ENCODE data around the gene C6orf163. TPM values are rescaled to one million over a fixed set of nuclear protein-coding genes. Genes with fewer than 3 reads are reported as not detected.
"Not testable (repeated sequence)": the region's sequence is repeated elsewhere in the genome, so short reads cannot be mapped to it uniquely, and the experiment has no call there.

The C6orf163 gene
- total RNA-seq, result 1 to 10 TPM in 2 of 4 donors, not detected in 2; 7.0 to 8.6 TPM

DNA sequence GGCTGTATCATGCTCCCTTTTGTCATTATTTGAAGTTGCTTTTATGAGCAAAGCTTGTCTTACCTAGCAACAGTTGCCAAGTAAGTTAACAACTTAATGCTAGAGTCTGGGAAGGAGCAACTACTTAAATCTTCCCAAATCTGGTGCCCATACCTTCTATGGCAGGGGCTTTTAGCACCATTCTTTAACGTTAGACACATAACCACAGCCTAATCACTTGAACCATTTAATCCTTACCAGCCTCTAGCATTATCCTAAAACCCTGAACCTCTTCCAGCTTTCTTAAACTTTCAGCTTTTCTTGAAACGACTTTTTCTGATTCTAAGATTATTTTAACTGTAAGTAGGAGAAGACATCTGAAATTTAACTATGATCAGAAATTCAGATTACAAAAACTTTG is at the start of gene C6orf163:
Gene C6orf163 (plus strand): TSS at position 83 of the 400 bp plus-strand sequence. CDS start 287 bp downstream, at position 370.
- intact Hi-C loops (cut with DNase I; ENCODE audit: low total_unique reads), result no loop called here
- Histone ChIP-seq H3K4me3 (no peak within 1 kb of the TSS), H3K27ac (no peak within 1 kb of the TSS), H3K36me3 (peaks cover 0 to 4% of the 10 kb centered on the region in 2 donors), H3K9me3 (no peaks in the 10 kb centered on the region), H3K27me3 (no peaks in the 10 kb centered on the region), H3K4me1 (no peaks in the 10 kb centered on the region)
- DNase-seq, result no peak
- no peak for TF ChIP-seq POLR2A (IDR thresholded peaks at IDR 0.05)
- TF ChIP-seq CTCF (IDR thresholded peaks at IDR 0.05), result no peak

- intact Hi-C loops (cut with DNase I; ENCODE audit: low total_unique reads), result no loop called here
- TF ChIP-seq POLR2A (IDR thresholded peaks at IDR 0.05), result no peak
- TF ChIP-seq CTCF (IDR thresholded peaks at IDR 0.05), result no peak
- no peak for DNase-seq
Observed at GRCh38 chr6:87297119-87297518, 47.5 kb upstream of the C6orf163 start.

DNA sequence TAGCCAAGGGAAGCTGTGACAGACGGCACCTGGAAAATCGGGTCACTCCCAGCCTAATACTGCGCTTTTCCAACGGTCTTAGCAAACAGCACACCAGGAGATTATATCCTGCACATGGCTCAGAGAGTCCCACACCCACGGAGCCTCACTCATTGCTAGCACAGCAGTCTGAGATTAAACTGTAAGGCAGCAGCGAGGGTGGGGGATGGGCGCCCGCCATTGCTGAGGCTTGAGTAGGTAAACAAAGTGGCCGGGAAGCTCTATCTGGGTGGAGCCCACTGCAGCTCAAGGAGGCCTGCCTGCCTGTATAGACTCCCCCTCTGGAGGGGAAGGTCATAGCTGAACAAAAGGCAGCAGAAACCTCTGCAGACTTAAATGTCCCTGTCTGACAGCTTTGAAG is 43.3 kb upstream of the C6orf163 start:
- DNase-seq; H3K36me3 ChIP-seq; intact Hi-C loops (cut with DNase I; ENCODE audit: low total_unique reads); H3K9me3 ChIP-seq; H3K4me3 ChIP-seq; H3K4me1 ChIP-seq; H3K27me3 ChIP-seq; H3K27ac ChIP-seq: not testable (repeated sequence)

More at GRCh38 chr6:87297119-87297518, 47.5 kb upstream of the C6orf163 start:
- Histone ChIP-seq H3K4me1 (no peaks in the 10 kb centered on the region), H3K9me3 (no peaks in the 10 kb centered on the region), H3K27ac (no peak overlapping the region), H3K36me3 (no peaks in the 10 kb centered on the region), H3K4me3 (no peak overlapping the region), H3K27me3 (no peaks in the 10 kb centered on the region)

GRCh38 chr6:87308970-87309369 is 35.6 kb upstream of the C6orf163 start:
- no peak overlapping the region for H3K27ac ChIP-seq
- DNase-seq, result no peak
- intact Hi-C loops (cut with DNase I; ENCODE audit: low total_unique reads), result no loop called here
- H3K36me3 ChIP-seq, result no peaks in the 10 kb centered on the region
- H3K9me3 ChIP-seq, result no peaks in the 10 kb centered on the region
- H3K27me3 ChIP-seq, result no peaks in the 10 kb centered on the region
- no peak overlapping the region for H3K4me3 ChIP-seq
- no peaks in the 10 kb centered on the region for H3K4me1 ChIP-seq
- TF ChIP-seq POLR2A (IDR thresholded peaks at IDR 0.05) (no peak), CTCF (IDR thresholded peaks at IDR 0.05) (no peak)

GRCh38 chr6:87312860-87313259 is 31.8 kb upstream of the C6orf163 start:
- no peak overlapping the region for H3K27ac ChIP-seq
- no peak for TF ChIP-seq CTCF (IDR thresholded peaks at IDR 0.05)
- no peak overlapping the region for H3K4me3 ChIP-seq
- no peaks in the 10 kb centered on the region for H3K9me3 ChIP-seq
- H3K4me1 ChIP-seq, result no peaks in the 10 kb centered on the region
- H3K27me3 ChIP-seq, result no peaks in the 10 kb centered on the region
- intact Hi-C loops (cut with DNase I; ENCODE audit: low total_unique reads), result no loop called here
- no peak for DNase-seq
- H3K36me3 ChIP-seq, result no peaks in the 10 kb centered on the region

DNA sequence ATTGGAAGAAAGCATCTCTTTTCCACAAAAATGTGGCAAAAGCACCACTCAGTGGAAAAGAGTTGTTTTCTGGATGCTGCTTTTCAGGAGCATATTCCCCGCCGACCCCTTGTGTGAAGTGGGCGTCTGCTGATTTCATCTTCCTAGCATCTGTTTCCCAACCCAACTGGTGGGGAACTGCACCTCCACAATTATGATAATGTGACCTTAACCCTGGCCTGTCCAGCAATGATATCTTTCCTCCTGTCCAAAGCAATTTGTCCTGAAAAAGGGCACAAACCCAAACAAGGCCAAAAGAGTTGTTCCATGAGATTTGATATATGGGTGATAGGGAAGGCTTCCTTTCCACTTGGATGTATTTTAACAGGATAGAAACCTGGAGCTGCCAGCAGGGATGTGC is 29.5 kb upstream of the C6orf163 start:
- no peaks in the 10 kb centered on the region for H3K9me3 ChIP-seq
- no peak for TF ChIP-seq CTCF (IDR thresholded peaks at IDR 0.05)
- no peak for TF ChIP-seq POLR2A (IDR thresholded peaks at IDR 0.05)
- no peaks in the 10 kb centered on the region for H3K36me3 ChIP-seq
- intact Hi-C loops (cut with DNase I; ENCODE audit: low total_unique reads), result no loop called here
- H3K27ac ChIP-seq, result no peak overlapping the region
- DNase-seq, result no peak
- no peak overlapping the region for H3K4me3 ChIP-seq
- H3K27me3 ChIP-seq, result no peaks in the 10 kb centered on the region
- H3K4me1 ChIP-seq, result no peaks in the 10 kb centered on the region
